A673 (cell line): Measurements from ENCODE around the gene KCTD4.

Source experiments
- CTCF ChIP-seq: fragments of 300-800, 200-600 bp; sonication (generic); conservative IDR thresholded peaks from 2 replicates; pipeline ENCODE4 v1.5.1; 2017; ENCODE audit warnings: low read depth, mild to moderate bottlenecking, antibody characterized with exemption, low read length, moderate library complexity, mixed read lengths
- EZH2 ChIP-seq: fragments of 200-600 bp; sonication (generic); IDR thresholded peaks from 2 replicates; pipeline ENCODE4 v1.6.1; 2017; ENCODE audit warnings: borderline replicate concordance, low read depth, mild to moderate bottlenecking, mixed read lengths, antibody characterized with exemption, low read length; ENCODE audit not compliant: poor library complexity, severe bottlenecking

- TF ChIP-seq CTCF (no peak), EZH2 (no peak)
Measured at GRCh38 chr13:45225370-45225769, 24.5 kb upstream of the KCTD4 start.
